Adrenal gland (tissue), 5 donors: Measurements from ENCODE around the gene SYMPK.

Source experiments
- POLR2A ChIP-seq, 2 donors: fragments of 450-650 bp; IDR thresholded peaks; one replicate each; pipeline ENCODE4 v1.6.1; 2017; ENCODE audit warnings: antibody characterized with exemption in 2 of 2, mild to moderate bottlenecking in 2 of 2, moderate library complexity in 1 of 2
- TF ChIP-seq, protein P1 (sequence below), 6 experiments: fragments of 450-650 bp in 4 of 6; fragments of 200-600 bp in 2 of 6; sonication (generic) in 1 of 6; IDR thresholded peaks; 1 replicate in 5 of 6; 2 replicates in 1 of 6; pipeline versions ENCODE4 v1.5.1 to v1.8.0; 2016 to 2021; ENCODE audit warnings: antibody characterized with exemption in 6 of 6, mild to moderate bottlenecking in 2 of 6, moderate library complexity in 1 of 6
- donor health status: DM: no; HTN: no; CAD: no.

DNA sequence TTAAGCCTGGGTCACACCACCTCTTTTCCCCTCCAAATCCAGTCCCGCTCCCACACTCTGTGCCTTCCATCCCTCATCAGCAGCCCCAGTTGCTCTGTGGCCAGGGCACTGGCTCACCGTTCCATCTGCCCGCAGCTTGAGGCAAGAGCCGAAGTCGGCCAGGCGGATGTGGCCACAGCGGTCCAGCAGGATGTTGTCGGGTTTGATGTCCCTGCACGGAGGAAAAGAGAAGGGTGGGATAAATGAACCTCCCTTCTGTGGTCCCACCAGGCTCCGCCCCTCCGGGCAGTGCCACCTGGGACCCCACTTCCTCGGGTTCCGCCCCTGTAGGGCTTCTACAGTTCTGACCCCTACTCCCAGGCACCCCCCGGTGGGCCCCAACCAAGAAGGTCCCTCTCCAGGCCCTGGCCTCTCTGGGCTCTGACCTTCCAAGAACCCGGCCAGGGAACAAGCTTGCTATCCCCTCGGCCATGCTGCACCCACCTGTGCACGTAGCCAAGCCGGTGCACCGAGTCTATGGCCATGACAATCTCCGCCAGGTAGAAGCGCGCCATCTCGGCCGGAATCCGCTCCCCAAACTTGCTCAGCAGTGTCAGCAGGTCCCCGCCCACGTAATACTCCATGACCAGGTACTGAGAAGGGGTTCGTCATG, 84.8 kb downstream of the SYMPK start:
- no peak for TF ChIP-seq POLR2A (IDR thresholded peaks at IDR 0.05)
- TF ChIP-seq, protein P1, sequence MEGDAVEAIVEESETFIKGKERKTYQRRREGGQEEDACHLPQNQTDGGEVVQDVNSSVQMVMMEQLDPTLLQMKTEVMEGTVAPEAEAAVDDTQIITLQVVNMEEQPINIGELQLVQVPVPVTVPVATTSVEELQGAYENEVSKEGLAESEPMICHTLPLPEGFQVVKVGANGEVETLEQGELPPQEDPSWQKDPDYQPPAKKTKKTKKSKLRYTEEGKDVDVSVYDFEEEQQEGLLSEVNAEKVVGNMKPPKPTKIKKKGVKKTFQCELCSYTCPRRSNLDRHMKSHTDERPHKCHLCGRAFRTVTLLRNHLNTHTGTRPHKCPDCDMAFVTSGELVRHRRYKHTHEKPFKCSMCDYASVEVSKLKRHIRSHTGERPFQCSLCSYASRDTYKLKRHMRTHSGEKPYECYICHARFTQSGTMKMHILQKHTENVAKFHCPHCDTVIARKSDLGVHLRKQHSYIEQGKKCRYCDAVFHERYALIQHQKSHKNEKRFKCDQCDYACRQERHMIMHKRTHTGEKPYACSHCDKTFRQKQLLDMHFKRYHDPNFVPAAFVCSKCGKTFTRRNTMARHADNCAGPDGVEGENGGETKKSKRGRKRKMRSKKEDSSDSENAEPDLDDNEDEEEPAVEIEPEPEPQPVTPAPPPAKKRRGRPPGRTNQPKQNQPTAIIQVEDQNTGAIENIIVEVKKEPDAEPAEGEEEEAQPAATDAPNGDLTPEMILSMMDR (IDR thresholded peaks at IDR 0.05): no peak
